SK-N-SH (cell line): Measurements from ENCODE around the gene TMCC2.

Experiments
- CTCF ChIP-seq: fragments of 200-600 bp; sonication (generic); IDR thresholded peaks from 2 replicates; pipeline ENCODE4 v1.6.1; 2017; ENCODE audit warnings: antibody characterized with exemption, mild to moderate bottlenecking, moderate library complexity
- EZH2phosphoT487 ChIP-seq: fragments of 200-600 bp; sonication (generic); IDR thresholded peaks from 2 replicates; pipeline ENCODE4 v1.6.1; 2017; ENCODE audit warnings: low read depth, mixed run types, mild to moderate bottlenecking, antibody characterized with exemption, moderate library complexity, borderline replicate concordance
- FOXM1 ChIP-seq: IDR thresholded peaks from 2 replicates; pipeline ENCODE4 v1.4.0; 2012; ENCODE audit warnings: low read depth, mild to moderate bottlenecking
- GABPA ChIP-seq: IDR thresholded peaks from 2 replicates; pipeline ENCODE4 v1.4.0; 2012; ENCODE audit warnings: low read depth, mild to moderate bottlenecking
- PBX3 ChIP-seq: IDR thresholded peaks from 2 replicates; pipeline ENCODE4; 2012
- POLR2AphosphoS5 ChIP-seq: IDR thresholded peaks from 2 replicates; pipeline ENCODE4 v1.6.1; 2012; ENCODE audit warnings: low read depth, low read length
- RAD21 ChIP-seq: IDR thresholded peaks from 2 replicates; pipeline ENCODE4 v1.6.1; 2012; ENCODE audit warnings: mild to moderate bottlenecking, low read length
- RFX5 ChIP-seq: IDR thresholded peaks from 2 replicates; pipeline ENCODE4 v1.6.1; 2012; ENCODE audit warnings: mild to moderate bottlenecking, improper control_type of control experiment, low read length
- RXRA ChIP-seq: IDR thresholded peaks from 2 replicates; pipeline ENCODE4 v1.4.0; 2012; ENCODE audit warnings: low read depth, mild to moderate bottlenecking, borderline replicate concordance

- TF ChIP-seq GABPA (no peak), EZH2phosphoT487 (no peak), FOXM1 (no peak), CTCF (no peak), RAD21 (no peak), RXRA (no peak), POLR2AphosphoS5 (no peak), RFX5 (no peak), PBX3 (no peak)
Measured at GRCh38 chr1:205296154-205296553, 68.4 kb downstream of the TMCC2 start.
